VCaP (cell line): ENCODE measurements around the gene CDK2AP2.
"Not testable (repeated sequence)": the region's sequence is repeated elsewhere in the genome, so short reads cannot be mapped to it uniquely, and the experiment has no call there.

ENCODE experiments used
- H3K27ac ChIP-seq: fragments of 450-650 bp; 2 replicates; pipeline ENCODE4 v1.5.1; 2017
- CTCF ChIP-seq: fragments of 450-650 bp; conservative IDR thresholded peaks from 2 replicates; pipeline ENCODE4 v1.5.1; 2017; ENCODE audit warnings: mild to moderate bottlenecking, moderate library complexity

CDK2AP2 gene

GRCh38 chr11:67517784-67518552, 10.0 kb upstream of the CDK2AP2 start:
- TF ChIP-seq CTCF = no peak
- no peak overlapping the region for H3K27ac ChIP-seq

- no peak for TF ChIP-seq CTCF
- H3K27ac ChIP-seq = no peak overlapping the region
These were observed 8.8 kb upstream of the CDK2AP2 start for GRCh38 chr11:67516806-67517205.

- no peak for TF ChIP-seq CTCF
- no peak overlapping the region for H3K27ac ChIP-seq
These were observed 6.2 kb upstream of the CDK2AP2 start for GRCh38 chr11:67514116-67514515.

GRCh38 chr11:67511558-67511957, 3.6 kb upstream of the CDK2AP2 start:
- not testable (repeated sequence) for H3K27ac ChIP-seq

GRCh38 chr11:67510023-67510345, 2.0 kb upstream of the CDK2AP2 start:
- no peak for TF ChIP-seq CTCF
- H3K27ac ChIP-seq = no peak overlapping the region; the same call in 1 of the 2 replicates

GRCh38 chr11:67508486-67509121, 642 bp upstream of the CDK2AP2 start:
- no peak for TF ChIP-seq CTCF
- peak overlapping the region; percentile 93 for H3K27ac ChIP-seq

GRCh38 chr11:67507242-67507863, 609 bp downstream of the CDK2AP2 start:
- no peak for TF ChIP-seq CTCF
- peak overlapping the region; percentile 93 for H3K27ac ChIP-seq
